Epidermal melanocyte (primary cell): Measurements from ENCODE around the gene BCR.
"Not testable (repeated sequence)": the region's sequence is repeated elsewhere in the genome, so short reads cannot be mapped to it uniquely, and the experiment has no call there.

Source experiments
- DNase-seq: peaks from one replicate; pipeline ENCODE4 v3.0.0; 2011; ENCODE audit warnings: low spot score; ENCODE audit not compliant: insufficient read length

BCR gene

GRCh38 chr22:23364389-23364788 lies 184.1 kb downstream of the BCR start:
- DNase-seq, result no peak

DNA sequence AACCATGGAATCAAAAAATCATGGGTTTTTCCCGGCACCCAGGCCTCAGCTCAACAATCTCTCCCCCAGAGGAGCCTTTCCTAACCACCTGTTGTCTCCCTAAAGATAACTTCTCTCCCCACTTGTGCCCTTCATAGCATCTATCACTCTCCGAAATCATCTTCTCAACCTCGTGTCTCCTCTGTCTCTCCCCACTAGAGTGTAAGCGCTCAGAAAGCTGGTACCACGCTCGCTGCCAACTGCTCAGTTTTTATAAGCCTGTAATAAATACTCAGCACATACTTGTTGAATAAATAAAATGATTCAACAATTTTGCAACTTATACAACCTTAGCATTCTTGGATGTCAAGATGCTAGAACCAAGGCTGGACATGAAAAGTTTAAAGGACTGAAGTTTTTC lies 185.2 kb downstream of the BCR start:
- DNase-seq, result no peak

DNA sequence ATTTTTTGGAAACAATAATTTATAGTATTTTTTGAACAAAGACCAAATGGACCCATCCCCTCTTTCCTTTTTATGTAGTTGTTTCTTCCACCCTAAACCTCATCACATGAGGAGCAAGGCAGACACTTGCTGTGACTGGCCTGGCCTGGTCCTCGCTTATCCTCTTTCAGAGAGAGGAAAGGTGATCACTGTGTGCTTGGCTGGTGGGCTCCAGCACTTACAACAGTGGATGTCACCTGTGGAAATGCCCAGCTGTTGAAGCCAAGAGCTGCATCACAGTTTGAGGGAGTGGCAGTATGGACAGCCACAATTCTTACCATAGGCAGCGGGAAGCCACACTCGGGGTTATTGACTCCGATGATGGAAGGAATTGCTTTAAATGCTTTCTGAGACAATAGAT lies 185.7 kb downstream of the BCR start:
- DNase-seq, result no peak

- not testable (repeated sequence) for DNase-seq
Measured at GRCh38 chr22:23367196-23367595, 186.9 kb downstream of the BCR start.
